Measurements from ENCODE around the gene EDIL3. TPM values are rescaled to one million over a fixed set of nuclear protein-coding genes. Genes with fewer than 3 reads are reported as not detected.

Gene EDIL3
- under 1 TPM; under 0.01 to 0.34 TPM for total RNA-seq

DNA sequence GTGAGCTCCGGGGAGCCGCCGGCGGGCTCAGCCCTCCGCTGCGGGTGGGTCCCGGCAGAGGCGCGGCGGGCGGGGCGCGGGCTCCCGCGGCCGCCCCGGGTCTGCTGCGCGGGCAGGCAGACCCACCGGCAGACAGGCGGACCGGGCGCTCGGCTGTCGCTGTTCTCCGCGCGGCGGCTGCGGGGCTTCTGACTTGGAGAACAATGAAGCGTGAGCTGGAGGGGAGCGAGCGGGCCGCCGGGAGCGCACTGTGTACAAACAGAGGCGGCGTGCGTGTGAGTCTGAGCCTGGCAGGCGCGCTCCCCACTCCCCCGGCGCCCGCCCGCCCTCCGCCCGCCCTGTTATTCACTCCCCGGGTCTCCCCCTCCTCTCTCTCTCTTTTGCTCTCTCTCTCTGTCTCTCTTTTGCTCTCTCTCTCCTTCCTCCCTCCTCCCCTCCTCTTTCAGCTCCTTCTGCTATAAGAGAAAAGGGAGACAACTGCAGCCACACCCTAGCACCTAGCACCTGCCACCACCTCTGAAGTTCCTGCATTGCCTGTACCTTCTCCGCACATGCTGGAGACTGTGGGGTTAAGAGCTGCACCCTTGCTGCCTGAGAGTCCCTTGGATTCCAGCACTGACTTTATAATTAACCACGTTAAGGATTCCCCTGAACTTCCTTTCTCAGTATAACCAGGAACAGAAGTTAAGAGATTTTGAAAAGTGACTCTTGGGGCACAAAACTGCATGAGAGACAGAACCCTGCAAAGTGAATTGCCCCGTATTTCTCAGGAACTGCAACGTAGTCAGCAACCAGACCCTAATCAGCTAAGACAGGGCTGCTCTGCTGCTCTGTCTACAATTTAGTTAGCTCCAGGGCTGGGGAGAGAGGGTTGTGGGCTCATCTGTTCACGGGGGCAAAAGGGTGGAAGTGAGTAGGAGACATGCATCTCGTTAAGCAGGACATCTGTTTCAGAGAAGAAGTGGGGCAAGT is at the start of gene EDIL3:
EDIL3 (minus strand) TSS at position 277 of the 972 bp plus-strand sequence. CDS start 506 bp downstream, outside the sequence.

Small RNA genes within 50 kb of the gene (small RNA-seq; reads per million reads assigned to genes)
- 0 reads per million in 2 donors for gene RNU6-448P
